Lung (tissue), 12 donors: ENCODE results near the gene GALNT12. TPM values are rescaled to one million over a fixed set of nuclear protein-coding genes. Genes with fewer than 3 reads are reported as not detected.

Experiments
- ATAC-seq: fragments of 200-7000 bp; cut with Tn5 transposase; one replicate; pipeline ENCODE4 v1.9.1; 2020; ENCODE audit warnings: moderate number of reproducible peaks; ENCODE audit not compliant: insufficient read depth, low FRiP score
- DNase-seq, 3 donors: peaks; one replicate each; pipeline ENCODE4 v3.0.0-alpha.2; 2013 to 2017
- H3K27ac ChIP-seq, 2 donors: one replicate each; pipeline ENCODE4 v1.5.1; 2013; ENCODE audit warnings: mild to moderate bottlenecking in 2 of 2, moderate library complexity in 2 of 2, control low read depth in 1 of 2, inconsistent platforms in 1 of 2, low read depth in 1 of 2, low read length in 1 of 2
- H3K27me3 ChIP-seq, 3 donors: one replicate each; pipeline ENCODE4 v1.5.1; 2013; ENCODE audit warnings: low read length in 2 of 3; ENCODE audit not compliant: control insufficient read depth in 3 of 3, insufficient read depth in 3 of 3
- H3K36me3 ChIP-seq, 4 donors: one replicate each; pipeline ENCODE4 v1.5.1; 2013; ENCODE audit warnings: low read length in 4 of 4, mild to moderate bottlenecking in 1 of 4, moderate library complexity in 1 of 4; ENCODE audit not compliant: control insufficient read depth in 4 of 4, insufficient read depth in 4 of 4
- H3K4me1 ChIP-seq, 5 donors: one replicate each; pipeline ENCODE4 v1.5.1; 2013; ENCODE audit warnings: low read length in 5 of 5, mild to moderate bottlenecking in 2 of 5, moderate library complexity in 1 of 5; ENCODE audit not compliant: control insufficient read depth in 5 of 5, insufficient read depth in 5 of 5
- H3K4me3 ChIP-seq: one replicate; pipeline ENCODE4 v1.5.1; 2013; ENCODE audit warnings: mild to moderate bottlenecking, control low read depth, moderate library complexity
- H3K9ac ChIP-seq, 2 donors: one replicate each; pipeline ENCODE4 v1.5.1; 2013; ENCODE audit warnings: low read length in 2 of 2, control low read depth in 1 of 2; ENCODE audit not compliant: insufficient read depth in 1 of 2
- H3K9me3 ChIP-seq, 4 donors: one replicate each; pipeline ENCODE4 v1.5.1; 2013; ENCODE audit warnings: low read length in 3 of 4, mild to moderate bottlenecking in 1 of 4, moderate library complexity in 1 of 4; ENCODE audit not compliant: control insufficient read depth in 4 of 4, insufficient read depth in 3 of 4
- CTCF ChIP-seq: IDR thresholded peaks from 2 replicates; pipeline ENCODE4 v1.5.1; 2012; ENCODE audit warnings: mild to moderate bottlenecking; ENCODE audit errors: control extremely low read depth, extremely low read depth
- WGBS, 2 donors: extraction: QIAGEN DNeasy Blood & Tissue Kit; methylation state at CpG; one replicate each; pipeline ENCODE4 v1.1.7; 2013; 5-methylcytosine and 5-hydroxymethylcytosine counted together
- polyA plus RNA-seq, 2 donors: library from polyadenylated mRNA; stranded (reverse); fragments of 200-250 nt; gene quantifications; one replicate each; pipeline ENCODE4 v1.2.1, GENCODE V29; 2013
- total RNA-seq, 2 donors: library from RNA; depleted of rRNA in 1 of 2; stranded (reverse); fragments of >200 nt in 1 of 2; gene quantifications; one replicate each; pipeline ENCODE4 v1.2.1, GENCODE V29; 2014 to 2021
- donor health status: control.
- donor health status: control.
- donor health status: Bipolar disorder and iron deficiency.
- donor health status: healthy.
- donor health status: DM: yes; HTN: yes; CAD: no.

The GALNT12 gene
- total and polyA plus RNA-seq, 4 donors = 7.9 to 35.0 (median 20.1) TPM

DNA sequence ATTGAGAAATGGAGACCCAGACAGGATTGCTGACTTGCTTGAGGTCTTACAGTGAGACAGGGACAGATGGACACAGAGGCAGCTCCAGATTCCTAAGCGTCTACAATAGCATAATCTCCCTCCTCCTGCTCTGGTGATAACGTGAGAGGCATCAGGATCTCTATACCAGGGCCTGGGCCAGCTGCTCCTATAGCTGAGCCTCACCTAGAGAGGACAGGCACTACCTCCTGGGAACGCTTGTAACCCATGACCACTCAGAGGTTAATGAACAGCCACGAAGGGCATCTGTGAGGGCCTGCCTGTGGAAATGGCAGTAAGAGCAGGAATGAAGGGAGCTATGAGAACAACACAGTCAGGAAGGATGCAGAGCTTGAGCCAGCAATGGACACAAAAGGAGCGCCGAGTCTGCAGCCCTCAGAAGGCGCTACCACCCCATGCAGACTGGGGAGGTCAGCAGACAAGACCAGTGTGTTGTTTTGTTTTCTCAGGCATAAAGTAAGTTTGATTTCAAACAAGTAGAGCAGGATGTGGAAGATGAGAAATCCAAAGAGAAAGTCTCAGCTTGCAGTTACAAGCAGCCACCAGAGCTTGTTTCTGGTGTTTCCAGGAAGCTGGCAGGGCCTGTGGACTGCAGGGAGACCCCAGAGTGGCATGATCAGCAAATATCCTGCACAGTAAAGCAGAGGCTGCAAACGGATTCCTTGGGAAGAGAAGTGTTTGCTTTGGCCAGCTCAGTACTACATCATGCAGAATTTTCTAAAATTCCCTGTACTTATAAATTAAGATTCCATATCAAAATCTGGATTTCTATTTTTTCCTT, 28.5 kb upstream of the GALNT12 start:
- H3K27ac ChIP-seq = peak overlapping the region in 1 of 2 donors; percentile 49
- peak; percentile 48 to 71 (median 70) for DNase-seq

GRCh38 chr9:98780059-98780749, 27.3 kb upstream of the GALNT12 start:
- Histone ChIP-seq H3K27ac (no peak overlapping the region), H3K4me3 (no peak overlapping the region), H3K9me3 (no peaks in the 10 kb centered on the region), H3K4me1 (no peaks in the 10 kb centered on the region), H3K36me3 (peaks cover 0 to 23% (median 15%) of the 10 kb centered on the region in 4 donors), H3K9ac (no peak overlapping the region), H3K27me3 (no peaks in the 10 kb centered on the region)
- TF ChIP-seq CTCF = no peak
- ATAC-seq = no peak
- 91 to 94% methylated on average over 11 of the region's 11 CpGs for WGBS, 2 donors
- DNase-seq = no peak

More for the DNA sequence above, 28.5 kb upstream of the GALNT12 start:
- H3K9me3 ChIP-seq = no peaks in the 10 kb centered on the region
- H3K36me3 ChIP-seq = peaks cover 0 to 25% (median 13%) of the 10 kb centered on the region in 4 donors
- no peaks in the 10 kb centered on the region for H3K4me1 ChIP-seq
- no peak overlapping the region for H3K4me3 ChIP-seq
- ATAC-seq = no peak
- no peak overlapping the region for H3K9ac ChIP-seq
- WGBS, 2 donors = 62 to 76% methylated on average over 8 of the region's 8 CpGs
- no peaks in the 10 kb centered on the region for H3K27me3 ChIP-seq
- no peak for TF ChIP-seq CTCF

- Histone ChIP-seq H3K4me3 (no peak overlapping the region), H3K9me3 (no peaks in the 10 kb centered on the region), H3K36me3 (peaks cover 0 to 23% (median 15%) of the 10 kb centered on the region in 4 donors), H3K27me3 (no peaks in the 10 kb centered on the region), H3K9ac (no peak overlapping the region), H3K27ac (peak overlapping the region in 1 of 2 donors; percentile 52), H3K4me1 (no peaks in the 10 kb centered on the region)
- peak; percentile 68 for ATAC-seq
- DNase-seq = no peak
- TF ChIP-seq CTCF = no peak
- WGBS, 2 donors = 61 to 68% methylated on average over 11 of the region's 11 CpGs
Measured at GRCh38 chr9:98781588-98782383, 25.7 kb upstream of the GALNT12 start.
